HG03439 (cell line): ENCODE results near the gene ARHGEF40.

Source experiments
- ATAC-seq: cut with Tn5 transposase; IDR thresholded peaks from one replicate; pipeline ENCODE4 v1.9.1; 2021; ENCODE audit warnings: mild to moderate bottlenecking, moderate library complexity; ENCODE audit not compliant: unreplicated experiment

ARHGEF40 gene

GRCh38 chr14:21112255-21112654 is 42.2 kb downstream of the ARHGEF40 start:
- ATAC-seq = no peak

GRCh38 chr14:21113369-21113768 is 43.3 kb downstream of the ARHGEF40 start:
- ATAC-seq = no peak

GRCh38 chr14:21118933-21119332 is 48.8 kb downstream of the ARHGEF40 start:
- ATAC-seq = no peak

- ATAC-seq = no peak
Observed at GRCh38 chr14:21120686-21121085, 50.6 kb downstream of the ARHGEF40 start.

- ATAC-seq = no peak
Observed at GRCh38 chr14:21121122-21121521, 51.0 kb downstream of the ARHGEF40 start.

- no peak for ATAC-seq
Observed at GRCh38 chr14:21123429-21123828, 53.3 kb downstream of the ARHGEF40 start.

GRCh38 chr14:21133901-21134300 is 63.8 kb downstream of the ARHGEF40 start:
- ATAC-seq = no peak

GRCh38 chr14:21136024-21136423 is 65.9 kb downstream of the ARHGEF40 start:
- no peak for ATAC-seq
